Tibial artery (tissue), 4 donors: ENCODE results near the gene MFSD2A.
"Not testable (repeated sequence)": the region's sequence is repeated elsewhere in the genome, so short reads cannot be mapped to it uniquely, and the experiment has no call there.

Experiments used
- DNase-seq, 2 donors: peaks; one replicate each; pipeline ENCODE4 v3.0.0-alpha.2; 2019
- H3K27ac ChIP-seq, 2 donors: fragments of 200-600 bp; sonication (generic) in 1 of 2; 1 replicate in 1 of 2; 2 replicates in 1 of 2; pipeline ENCODE4 v1.5.1; 2018 to 2019; ENCODE audit warnings: mild to moderate bottlenecking in 1 of 2
- H3K27me3 ChIP-seq, 2 donors: fragments of 200-600 bp; sonication (generic) in 1 of 2; one replicate each; pipeline versions ENCODE4 v1.5.1 to v1.6.0; 2016 to 2019
- H3K36me3 ChIP-seq, 3 donors: fragments of 200-600 bp; sonication (generic) in 2 of 3; one replicate each; pipeline ENCODE4 v1.5.1; 2016 to 2019; ENCODE audit warnings: mild to moderate bottlenecking in 2 of 3
- H3K4me1 ChIP-seq, 4 donors: fragments of 200-600 bp; sonication (generic) in 2 of 4; 1 replicate in 3 of 4; 2 replicates in 1 of 4; pipeline ENCODE4 v1.5.1; 2016 to 2019
- H3K4me3 ChIP-seq, 2 donors: fragments of 200-600 bp; sonication (generic) in 1 of 2; 1 replicate in 1 of 2; 2 replicates in 1 of 2; pipeline ENCODE4 v1.5.1; 2018 to 2019; ENCODE audit warnings: mild to moderate bottlenecking in 2 of 2
- H3K9me3 ChIP-seq, 3 donors: fragments of 200-600 bp; sonication (generic) in 1 of 3; one replicate each; pipeline ENCODE4 v1.5.1; 2016 to 2019
- intact Hi-C: fragments of 100-400 bp; cut with DNase I; formaldehyde crosslinking; loops from one replicate; pipeline ENCODE4 v1.15.0; 2023; ENCODE audit warnings: low total_unique reads
- TF ChIP-seq, protein P1 (sequence below), 2 experiments: fragments of 200-600 bp in 1 of 2; fragments of 450-650 bp in 1 of 2; IDR thresholded peaks; one replicate each; pipeline ENCODE4 v1.5.1; 2017 to 2019; ENCODE audit warnings: antibody characterized with exemption in 2 of 2, mild to moderate bottlenecking in 1 of 2, moderate library complexity in 1 of 2

Gene MFSD2A

DNA sequence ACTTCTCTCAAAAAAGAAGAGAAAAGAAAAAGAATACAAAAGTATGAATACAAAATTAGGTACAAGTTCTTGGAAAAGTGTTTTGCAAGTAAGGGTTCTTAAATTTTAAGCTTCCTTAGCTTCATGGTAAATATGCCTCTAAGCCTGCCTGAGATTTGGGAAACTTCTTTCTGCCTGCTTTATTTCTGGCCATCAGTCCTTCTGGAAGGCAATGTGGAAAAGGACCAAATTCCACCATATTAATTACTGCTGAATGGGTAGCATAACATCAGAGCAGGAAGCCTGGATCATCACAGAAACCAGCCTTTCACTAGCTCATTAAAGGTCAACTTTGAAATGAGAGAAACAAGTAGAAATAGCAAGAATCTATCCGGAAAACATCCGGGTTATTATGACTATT is 46.5 kb downstream of the MFSD2A start:
- Histone ChIP-seq H3K4me3 (no peak overlapping the region), H3K9me3 (no peaks in the 10 kb centered on the region), H3K4me1 (no peaks in the 10 kb centered on the region), H3K36me3 (no peaks in the 10 kb centered on the region), H3K27ac (no peak overlapping the region), H3K27me3 (peaks cover 0 to 5% of the 10 kb centered on the region in 2 donors)
- TF ChIP-seq, protein P1, sequence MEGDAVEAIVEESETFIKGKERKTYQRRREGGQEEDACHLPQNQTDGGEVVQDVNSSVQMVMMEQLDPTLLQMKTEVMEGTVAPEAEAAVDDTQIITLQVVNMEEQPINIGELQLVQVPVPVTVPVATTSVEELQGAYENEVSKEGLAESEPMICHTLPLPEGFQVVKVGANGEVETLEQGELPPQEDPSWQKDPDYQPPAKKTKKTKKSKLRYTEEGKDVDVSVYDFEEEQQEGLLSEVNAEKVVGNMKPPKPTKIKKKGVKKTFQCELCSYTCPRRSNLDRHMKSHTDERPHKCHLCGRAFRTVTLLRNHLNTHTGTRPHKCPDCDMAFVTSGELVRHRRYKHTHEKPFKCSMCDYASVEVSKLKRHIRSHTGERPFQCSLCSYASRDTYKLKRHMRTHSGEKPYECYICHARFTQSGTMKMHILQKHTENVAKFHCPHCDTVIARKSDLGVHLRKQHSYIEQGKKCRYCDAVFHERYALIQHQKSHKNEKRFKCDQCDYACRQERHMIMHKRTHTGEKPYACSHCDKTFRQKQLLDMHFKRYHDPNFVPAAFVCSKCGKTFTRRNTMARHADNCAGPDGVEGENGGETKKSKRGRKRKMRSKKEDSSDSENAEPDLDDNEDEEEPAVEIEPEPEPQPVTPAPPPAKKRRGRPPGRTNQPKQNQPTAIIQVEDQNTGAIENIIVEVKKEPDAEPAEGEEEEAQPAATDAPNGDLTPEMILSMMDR (IDR thresholded peaks at IDR 0.05) = no peak
- no peak for DNase-seq
- intact Hi-C loops = no loop called here

DNA sequence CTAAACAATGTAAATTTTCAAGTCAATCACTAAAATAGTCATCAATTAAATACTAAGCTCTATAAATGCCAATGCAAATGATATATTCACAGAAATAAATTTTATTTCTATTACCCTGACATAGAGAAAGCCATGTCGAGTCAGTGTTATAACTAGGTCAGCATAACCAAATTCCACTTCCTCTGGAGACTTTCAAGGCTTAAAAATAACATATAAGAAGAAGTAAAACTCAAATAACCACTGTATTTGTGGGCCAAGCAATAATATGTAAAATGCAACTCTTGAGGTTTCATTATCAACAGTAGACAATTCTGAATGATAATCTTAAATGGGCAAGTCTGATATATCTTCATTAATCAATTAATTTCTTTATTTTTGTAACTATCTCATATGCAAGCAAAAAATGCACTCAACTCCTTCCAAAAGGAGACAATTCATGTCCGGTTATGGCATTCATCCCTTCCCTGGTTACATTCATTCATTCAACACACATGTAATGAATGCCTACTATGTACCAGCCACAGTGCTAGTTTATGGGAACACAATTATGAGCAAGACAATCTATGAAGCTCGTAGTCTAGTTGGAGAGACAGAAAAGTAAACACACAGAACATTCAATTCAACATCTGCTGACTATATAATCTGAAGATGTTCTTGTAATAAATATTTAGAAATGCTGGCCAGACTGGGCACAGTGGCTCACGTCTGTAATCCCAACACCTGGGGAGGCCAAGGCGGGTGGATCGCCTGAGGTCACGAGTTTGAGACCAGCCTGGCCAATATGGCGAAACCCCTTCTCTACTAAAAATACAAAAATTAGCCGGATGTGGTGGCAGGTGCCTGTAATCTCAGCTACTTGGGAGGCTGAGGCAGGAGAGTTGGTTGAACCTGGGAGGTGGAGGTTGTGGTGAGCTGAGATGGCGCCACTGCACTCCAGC is 48.5 kb downstream of the MFSD2A start:
- DNase-seq = no peak
- TF ChIP-seq, protein P1 (IDR thresholded peaks at IDR 0.05) = no peak
- intact Hi-C loops = no loop called here
- Histone ChIP-seq H3K27me3 (peaks cover 0 to 5% of the 10 kb centered on the region in 2 donors), H3K4me1 (no peaks in the 10 kb centered on the region), H3K27ac (no peak overlapping the region), H3K9me3 (no peaks in the 10 kb centered on the region), H3K36me3 (no peaks in the 10 kb centered on the region), H3K4me3 (no peak overlapping the region)

DNA sequence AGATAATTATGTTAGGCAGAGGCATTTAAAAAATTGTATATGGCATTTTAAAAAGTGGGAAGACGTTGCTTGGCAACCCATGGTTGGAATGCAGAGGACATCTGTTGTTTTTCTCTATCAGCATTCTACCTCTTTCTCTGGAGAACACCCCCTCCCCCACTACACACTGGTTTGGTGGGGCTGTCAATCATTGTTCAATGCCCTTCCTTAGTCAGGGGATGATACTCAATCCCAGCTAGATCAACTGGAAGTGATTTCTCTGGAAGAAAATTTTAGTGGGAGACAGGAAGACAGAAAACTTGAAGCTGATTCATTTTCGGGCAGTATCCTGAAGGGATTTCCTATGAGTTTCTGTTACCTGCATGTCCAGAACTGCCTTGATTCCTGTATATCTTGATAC is 49.9 kb downstream of the MFSD2A start:
- TF ChIP-seq, protein P1 (IDR thresholded peaks at IDR 0.05) = no peak
- Histone ChIP-seq H3K4me1 (no peaks in the 10 kb centered on the region), H3K27ac (no peak overlapping the region)

DNA sequence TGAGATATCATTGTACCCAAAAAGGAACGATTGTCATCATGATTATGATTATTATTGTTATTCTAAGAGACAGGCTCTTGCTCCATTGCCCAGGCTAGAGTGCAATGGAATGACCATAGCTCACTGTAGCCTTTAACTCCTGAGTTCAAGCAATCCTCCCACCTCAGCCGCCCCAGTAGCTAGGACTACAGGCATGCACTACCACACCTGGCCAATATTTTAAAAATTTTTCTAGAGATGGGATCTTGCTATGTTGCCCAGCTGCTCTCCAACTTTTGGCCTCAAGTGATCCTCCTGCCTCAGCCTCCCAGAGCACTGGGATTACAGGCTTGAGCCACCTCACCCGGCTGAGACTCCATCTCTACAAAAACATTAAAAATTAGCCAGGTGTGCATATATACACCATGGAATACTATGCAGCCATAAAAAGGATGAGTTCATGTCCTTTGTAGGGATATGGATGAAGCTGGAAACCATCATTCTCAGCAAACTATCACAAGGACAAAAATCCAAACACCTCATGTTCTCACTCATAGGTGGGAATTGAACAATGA is 52.6 kb downstream of the MFSD2A start:
- intact Hi-C loops, H3K4me3 ChIP-seq, H3K36me3 ChIP-seq, H3K4me1 ChIP-seq, H3K27ac ChIP-seq, H3K9me3 ChIP-seq, DNase-seq, H3K27me3 ChIP-seq: not testable (repeated sequence)

More for the DNA sequence above, 49.9 kb downstream of the MFSD2A start:
- Histone ChIP-seq H3K9me3 (no peaks in the 10 kb centered on the region), H3K27me3 (peaks cover 0 to 5% of the 10 kb centered on the region in 2 donors), H3K4me3 (no peak overlapping the region), H3K36me3 (no peaks in the 10 kb centered on the region)
- intact Hi-C loops = no loop called here
- DNase-seq = no peak

DNA sequence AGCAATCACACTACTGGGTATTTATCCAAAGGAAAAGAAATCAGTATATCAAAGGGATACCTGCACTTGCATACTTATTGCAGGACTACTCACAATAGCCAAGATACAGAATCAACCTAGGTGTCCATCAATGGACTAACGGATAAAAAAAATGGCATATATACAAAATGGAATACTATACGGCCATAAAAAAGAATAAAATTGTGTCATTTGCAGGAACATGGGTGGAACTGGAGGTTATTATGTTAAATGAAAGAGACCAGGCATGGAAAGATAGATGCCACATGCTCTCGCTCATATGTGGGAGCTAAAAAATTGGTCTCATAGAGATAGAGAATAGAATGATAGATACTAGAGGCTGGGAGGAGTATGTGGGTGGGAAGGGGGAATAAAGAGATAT is 56.3 kb downstream of the MFSD2A start:
- no peak overlapping the region for H3K4me3 ChIP-seq
- no peaks in the 10 kb centered on the region for H3K36me3 ChIP-seq
- no peak overlapping the region for H3K27ac ChIP-seq
- H3K4me1 ChIP-seq = no peaks in the 10 kb centered on the region
- no peak for DNase-seq
- H3K9me3 ChIP-seq = no peaks in the 10 kb centered on the region
- TF ChIP-seq, protein P1 (IDR thresholded peaks at IDR 0.05) = no peak
- intact Hi-C loops = no loop called here
- peaks cover 0 to under 1% of the 10 kb centered on the region in 2 donors for H3K27me3 ChIP-seq

DNA sequence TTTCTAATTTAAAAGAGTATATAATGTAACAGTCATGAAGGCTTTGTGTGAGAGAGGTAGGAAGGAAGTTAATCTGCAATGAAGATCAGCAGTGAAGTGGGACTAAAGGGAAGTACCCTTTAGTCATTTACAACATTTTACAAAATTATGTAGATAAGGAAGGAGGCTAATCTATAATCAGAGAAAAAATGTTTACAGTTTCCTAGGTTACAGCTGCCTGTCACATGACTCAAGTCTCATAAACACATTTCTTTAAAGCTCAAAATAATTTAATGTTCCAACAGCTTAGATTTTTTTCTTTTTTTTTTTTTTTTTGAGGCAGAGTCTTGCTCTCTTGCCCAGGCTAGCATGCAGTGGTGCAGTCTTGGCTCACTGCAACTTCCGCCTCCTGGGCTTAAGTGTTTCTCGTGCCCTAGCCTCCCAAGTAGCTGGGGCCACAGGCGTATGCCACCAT is 59.3 kb downstream of the MFSD2A start:
- Histone ChIP-seq H3K27ac (no peak overlapping the region), H3K4me1 (no peaks in the 10 kb centered on the region), H3K27me3 (no peaks in the 10 kb centered on the region), H3K9me3 (no peaks in the 10 kb centered on the region), H3K4me3 (no peak overlapping the region), H3K36me3 (no peaks in the 10 kb centered on the region)
- TF ChIP-seq, protein P1 (IDR thresholded peaks at IDR 0.05) = no peak
- no peak for DNase-seq
- intact Hi-C loops = no loop called here
